ENCODE results near the gene AMOTL2.

DNA sequence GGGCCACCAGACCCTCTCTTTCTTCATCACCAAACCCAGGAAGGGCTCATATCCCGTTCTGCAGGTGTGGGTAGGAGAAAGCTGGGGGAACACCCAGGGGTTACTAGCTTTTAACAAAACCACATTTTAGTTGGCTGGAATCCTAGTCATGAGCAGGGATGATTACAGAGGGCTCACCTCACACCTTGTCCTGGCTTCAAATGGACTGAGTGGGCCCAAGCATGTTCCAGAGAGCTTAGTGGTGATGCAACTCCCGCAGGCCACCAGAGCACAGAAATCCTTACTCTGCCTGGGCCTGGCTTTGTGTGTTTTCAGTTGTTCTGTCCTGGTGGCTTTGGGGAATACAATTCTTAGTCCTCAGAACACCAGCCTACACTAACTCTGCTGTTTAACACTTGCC lies 66.8 kb downstream of the AMOTL2 start:
- TF ChIP-seq EZH2 (IDR thresholded peaks at IDR 0.05; ENCODE audit: borderline replicate concordance, low read length): no peak
- TF ChIP-seq, protein P1, sequence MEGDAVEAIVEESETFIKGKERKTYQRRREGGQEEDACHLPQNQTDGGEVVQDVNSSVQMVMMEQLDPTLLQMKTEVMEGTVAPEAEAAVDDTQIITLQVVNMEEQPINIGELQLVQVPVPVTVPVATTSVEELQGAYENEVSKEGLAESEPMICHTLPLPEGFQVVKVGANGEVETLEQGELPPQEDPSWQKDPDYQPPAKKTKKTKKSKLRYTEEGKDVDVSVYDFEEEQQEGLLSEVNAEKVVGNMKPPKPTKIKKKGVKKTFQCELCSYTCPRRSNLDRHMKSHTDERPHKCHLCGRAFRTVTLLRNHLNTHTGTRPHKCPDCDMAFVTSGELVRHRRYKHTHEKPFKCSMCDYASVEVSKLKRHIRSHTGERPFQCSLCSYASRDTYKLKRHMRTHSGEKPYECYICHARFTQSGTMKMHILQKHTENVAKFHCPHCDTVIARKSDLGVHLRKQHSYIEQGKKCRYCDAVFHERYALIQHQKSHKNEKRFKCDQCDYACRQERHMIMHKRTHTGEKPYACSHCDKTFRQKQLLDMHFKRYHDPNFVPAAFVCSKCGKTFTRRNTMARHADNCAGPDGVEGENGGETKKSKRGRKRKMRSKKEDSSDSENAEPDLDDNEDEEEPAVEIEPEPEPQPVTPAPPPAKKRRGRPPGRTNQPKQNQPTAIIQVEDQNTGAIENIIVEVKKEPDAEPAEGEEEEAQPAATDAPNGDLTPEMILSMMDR (conservative IDR thresholded peaks at IDR 0.05 in 1 of 2, IDR thresholded peaks at IDR 0.05 in 1 of 2; ENCODE audit: extremely low read depth in 1 of 2, insufficient read depth in 1 of 2, low read depth in 1 of 2, low read length in 2 of 2): no peak
